A549 (cell line): ENCODE results near the gene SLC9A6. TPM values are rescaled to one million over a fixed set of nuclear protein-coding genes. Genes with fewer than 3 reads are reported as not detected.

ENCODE experiments used
- ATAC-seq, 2 experiments: fragments of 200-7000 bp in 1 of 2; fragments of >200 bp in 1 of 2; cut with Nextera tagmentation in 1 of 2; cut with Tn5 transposase in 1 of 2; 3 replicates each; pipeline versions ENCODE4 v1.8.0 to v1.9.1; 2018 to 2020; ENCODE audit warnings: mild to moderate bottlenecking in 1 of 2, moderate library complexity in 1 of 2
- CTCF ChIA-PET: fragments of 300-600 bp; sonication (Branson Sonifier 250); formaldehyde crosslinking; extraction: SDS; loops from one replicate; lab custom pipeline; 2021; ENCODE audit warnings: antibody characterized with exemption, inconsistent platforms; lab: Yijun Ruan, JAX
- POLR2A ChIA-PET: fragments of 350-600 bp; formaldehyde crosslinking; extraction: SDS; loops from one replicate; lab custom pipeline; 2021; ENCODE audit warnings: antibody characterized with exemption, inconsistent platforms; lab: Yijun Ruan, JAX
- DNase-seq, 2 experiments: peaks; one replicate each; pipeline versions ENCODE4 v3.0.0 to v3.0.0-alpha.2; 2011 to 2016; ENCODE audit warnings: low read depth in 1 of 2, low spot score in 1 of 2
- FAIRE-seq: peaks from 2 replicates; lab custom pipeline; 2011; peaks lifted over from hg19 to GRCh38; lab: Jason Lieb, UNC
- H3K27ac ChIP-seq, 2 experiments: fragments of >200 bp; sonication (Bioruptor Twin); formaldehyde crosslinking; 3 replicates each; pipeline ENCODE4 v1.5.1; 2016 to 2017
- H3K4me1 ChIP-seq: fragments of >200 bp; sonication (Bioruptor Twin); formaldehyde crosslinking; 3 replicates; pipeline ENCODE4 v1.6.1; 2016
- H3K4me2 ChIP-seq: fragments of >200 bp; sonication (Bioruptor Twin); formaldehyde crosslinking; 3 replicates; pipeline ENCODE4 v1.6.1; 2016
- H3K4me3 ChIP-seq: fragments of >200 bp; sonication (Bioruptor Twin); formaldehyde crosslinking; 3 replicates; pipeline ENCODE4 v1.5.1; 2016
- H3K9me3 ChIP-seq: fragments of >200 bp; sonication (Bioruptor Twin); formaldehyde crosslinking; 3 replicates; pipeline ENCODE4 v1.6.1; 2016
- BHLHE40 ChIP-seq: IDR thresholded peaks from 2 replicates; pipeline ENCODE4 v1.6.1; 2012; ENCODE audit warnings: low read depth, low read length, inconsistent platforms
- CBX2 ChIP-seq: fragments of 200-600 bp; sonication (generic); IDR thresholded peaks from 2 replicates; pipeline ENCODE4 v1.6.1; 2016; ENCODE audit warnings: low read depth, mild to moderate bottlenecking, borderline replicate concordance
- CHD2 ChIP-seq: fragments of 150-350 bp; IDR thresholded peaks from 2 replicates; pipeline ENCODE4 v1.6.1; 2014; ENCODE audit warnings: low read length; ENCODE audit not compliant: partially characterized antibody
- CHD4 ChIP-seq: fragments of 200-600 bp; sonication (generic); IDR thresholded peaks from 2 replicates; pipeline ENCODE4 v1.6.1; 2016; ENCODE audit warnings: antibody characterized with exemption, mild to moderate bottlenecking, borderline replicate concordance
- CTCF ChIP-seq: fragments of >200 bp; sonication (Bioruptor Twin); formaldehyde crosslinking; IDR thresholded peaks from 3 replicates; pipeline ENCODE4 v1.5.1; 2016
- FOSB ChIP-seq: fragments of 250-450 bp; sonication (Bioruptor Pico); IDR thresholded peaks from 2 replicates; pipeline ENCODE4 v1.5.0; 2020; ENCODE audit warnings: mild to moderate bottlenecking, moderate library complexity
- FOSL2 ChIP-seq, 2 experiments: fragments of 450-650 bp in 1 of 2; fragments of >200 bp in 1 of 2; sonication (Bioruptor Twin) in 1 of 2; formaldehyde crosslinking; IDR thresholded peaks; 2 replicates each; pipeline versions ENCODE4 v1.5.0 to v1.6.1; 2016 to 2020; ENCODE audit warnings: mild to moderate bottlenecking in 1 of 2, moderate library complexity in 1 of 2
- HEYL ChIP-seq: fragments of 250-450 bp; sonication (Bioruptor Pico); IDR thresholded peaks from 2 replicates; pipeline ENCODE4 v1.8.0; 2021; ENCODE audit warnings: mild to moderate bottlenecking, moderate library complexity
- HMGXB4 ChIP-seq: fragments of 250-450 bp; sonication (Bioruptor Pico); IDR thresholded peaks from 2 replicates; pipeline ENCODE4 v1.5.0; 2021; ENCODE audit warnings: mild to moderate bottlenecking, moderate library complexity, borderline replicate concordance
- HOXA7 ChIP-seq: fragments of 250-450 bp; sonication (Bioruptor Pico); IDR thresholded peaks from 2 replicates; pipeline ENCODE4 v1.5.0; 2020; ENCODE audit warnings: mild to moderate bottlenecking, moderate library complexity
- HOXB5 ChIP-seq: fragments of 250-450 bp; sonication (Bioruptor Pico); IDR thresholded peaks from 2 replicates; pipeline ENCODE4 v1.5.0; 2020; ENCODE audit warnings: mild to moderate bottlenecking, moderate library complexity
- JUN ChIP-seq, 2 experiments: fragments of >200 bp; sonication (Bioruptor Twin); formaldehyde crosslinking; IDR thresholded peaks; 2 replicates in 1 of 2; 3 replicates in 1 of 2; pipeline ENCODE4 v1.6.1; 2016 to 2017
- KDM5A ChIP-seq: fragments of 200-600 bp; sonication (generic); IDR thresholded peaks from 2 replicates; pipeline ENCODE4 v1.6.1; 2016; ENCODE audit warnings: antibody characterized with exemption, mild to moderate bottlenecking
- MAFK ChIP-seq: fragments of 450-650 bp; IDR thresholded peaks from 2 replicates; pipeline ENCODE4 v1.6.1; 2014; ENCODE audit not compliant: partially characterized antibody
- MAZ ChIP-seq: fragments of 150-350 bp; IDR thresholded peaks from 2 replicates; pipeline ENCODE4 v1.6.1; 2014; ENCODE audit warnings: antibody characterized with exemption, low read depth, low read length, borderline replicate concordance
- NPAS2 ChIP-seq: fragments of 250-450 bp; sonication (Bioruptor Pico); IDR thresholded peaks from 2 replicates; pipeline ENCODE4 v1.8.0; 2022; ENCODE audit warnings: mild to moderate bottlenecking, moderate library complexity, borderline replicate concordance
- PHF8 ChIP-seq: fragments of 200-600 bp; sonication (generic); IDR thresholded peaks from 2 replicates; pipeline ENCODE4 v1.6.1; 2016; ENCODE audit warnings: low read depth, mild to moderate bottlenecking, antibody characterized with exemption, moderate library complexity, borderline replicate concordance
- POLR2A ChIP-seq: IDR thresholded peaks from 2 replicates; pipeline ENCODE4 v1.6.1; 2012; ENCODE audit warnings: mild to moderate bottlenecking, low read length
- RAD21 ChIP-seq, 2 experiments: fragments of >200 bp in 1 of 2; sonication (Bioruptor Twin) in 1 of 2; formaldehyde crosslinking in 1 of 2; IDR thresholded peaks in 1 of 2; conservative IDR thresholded peaks in 1 of 2; 2 replicates in 1 of 2; 3 replicates in 1 of 2; pipeline ENCODE4 v1.6.1; 2012 to 2018; ENCODE audit warnings: inconsistent platforms in 1 of 2
- USF2 ChIP-seq: fragments of 450-650 bp; IDR thresholded peaks from 2 replicates; pipeline ENCODE4 v1.6.1; 2014; ENCODE audit warnings: antibody characterized with exemption
- WGBS: methylation state at CpG from one replicate; pipeline ENCODE4 v1.1.6; 2017; ENCODE audit errors: missing lambda C conversion rate; 5-methylcytosine and 5-hydroxymethylcytosine counted together
- polyA plus RNA-seq, 4 experiments: library from polyadenylated mRNA; depleted of rRNA in 3 of 4; stranded (reverse); fragments of >200 nt; fragmentation: RNase III in 1 of 4; extraction: RNeasy Plus Mini Kit Qiagen cat#74134 plus additional on column Dnase treatment in 1 of 4; gene quantifications; 2 replicates in 3 of 4; 3 replicates in 1 of 4; pipeline ENCODE4 v1.2.3, GENCODE V29; 2011 to 2017

SLC9A6 gene
- polyA plus RNA-seq, 2 of the 4 experiments (the other 2 are of a cell fraction): 12.2 to 15.6 TPM

- WGBS: 12% methylated on average over 3 of the region's 3 CpGs
- no peak overlapping the region for H3K27ac ChIP-seq
- H3K4me1 ChIP-seq: no peaks in the 10 kb centered on the region
- POLR2A ChIA-PET: no interaction called here
- ATAC-seq (no peak), DNase-seq (no peak), FAIRE-seq (no peak)
- no peak overlapping the region for H3K4me2 ChIP-seq
- CTCF ChIA-PET: no interaction called here
- H3K9me3 ChIP-seq: no peaks in the 10 kb centered on the region
- no peak overlapping the region for H3K4me3 ChIP-seq
- no peak for TF ChIP-seq CHD2
- TF ChIP-seq CHD4: no peak
- no peak for TF ChIP-seq JUN (IDR thresholded peaks at IDR 0.05)
- TF ChIP-seq BHLHE40: no peak
- TF ChIP-seq MAFK: no peak
- TF ChIP-seq CBX2: no peak
- no peak for TF ChIP-seq CTCF
- no peak for TF ChIP-seq HOXA7 (CRISPR knock-in tag)
- TF ChIP-seq MAZ: no peak
- TF ChIP-seq USF2: no peak
- no peak for TF ChIP-seq NPAS2
- TF ChIP-seq KDM5A: no peak
- no peak for TF ChIP-seq POLR2A
- TF ChIP-seq RAD21 (conservative IDR thresholded peaks at IDR 0.05 in 1 of 2, IDR thresholded peaks at IDR 0.05 in 1 of 2): no peak
- no peak for TF ChIP-seq HEYL (CRISPR knock-in tag)
- TF ChIP-seq FOSB (CRISPR knock-in tag): no peak
- TF ChIP-seq HMGXB4 (CRISPR knock-in tag): no peak
- TF ChIP-seq PHF8: no peak
- TF ChIP-seq FOSL2 (IDR thresholded peaks at IDR 0.05): no peak
- no peak for TF ChIP-seq FOSL2 (CRISPR knock-in tag; IDR thresholded peaks at IDR 0.05)
- no peak for TF ChIP-seq HOXB5 (CRISPR knock-in tag)
- TF ChIP-seq, all 56 proteins: peak for 0
Measured at GRCh38 chrX:136094962-136095361, 109.7 kb downstream of the SLC9A6 start.

Other genes starting within 250 kb of the SLC9A6 start
- gene CT45A3, start 217.2 kb upstream of the SLC9A6 start, polyA plus RNA-seq (2011; rRNA removed): 0.24 and 0.41 TPM in 2 replicates
- gene CT45A3, start 217.2 kb upstream of the SLC9A6 start, polyA plus RNA-seq (2017; fragmentation: RNase III; extraction: RNeasy Plus Mini Kit Qiagen cat#74134 plus additional on column Dnase treatment): not detected in 3 replicates
- gene CT45A5, start 199.9 kb upstream of the SLC9A6 start, polyA plus RNA-seq (2011; rRNA removed): 0.10 TPM in 1 of 2 replicates, not detected in the other
- not detected in 3 replicates for gene CT45A5, start 199.9 kb upstream of the SLC9A6 start, polyA plus RNA-seq (2017; fragmentation: RNase III; extraction: RNeasy Plus Mini Kit Qiagen cat#74134 plus additional on column Dnase treatment)
- not detected in 2 replicates for gene CT45A6, start 182.6 kb upstream of the SLC9A6 start, polyA plus RNA-seq (2011; rRNA removed)
- not detected in 3 replicates for gene CT45A6, start 182.6 kb upstream of the SLC9A6 start, polyA plus RNA-seq (2017; fragmentation: RNase III; extraction: RNeasy Plus Mini Kit Qiagen cat#74134 plus additional on column Dnase treatment)
- gene CT45A2, start 165.4 kb upstream of the SLC9A6 start, polyA plus RNA-seq (2011; rRNA removed): not detected in 2 replicates
- not detected in 3 replicates for gene CT45A2, start 165.4 kb upstream of the SLC9A6 start, polyA plus RNA-seq (2017; fragmentation: RNase III; extraction: RNeasy Plus Mini Kit Qiagen cat#74134 plus additional on column Dnase treatment)
- not detected in 2 replicates for gene CT45A7, start 148.2 kb upstream of the SLC9A6 start, polyA plus RNA-seq (2011; rRNA removed)
- not detected in 3 replicates for gene CT45A7, start 148.2 kb upstream of the SLC9A6 start, polyA plus RNA-seq (2017; fragmentation: RNase III; extraction: RNeasy Plus Mini Kit Qiagen cat#74134 plus additional on column Dnase treatment)
- not detected in 2 replicates for gene CT45A8, start 130.9 kb upstream of the SLC9A6 start, polyA plus RNA-seq (2011; rRNA removed)
- not detected in 3 replicates for gene CT45A8, start 130.9 kb upstream of the SLC9A6 start, polyA plus RNA-seq (2017; fragmentation: RNase III; extraction: RNeasy Plus Mini Kit Qiagen cat#74134 plus additional on column Dnase treatment)
- gene CT45A9, start 113.6 kb upstream of the SLC9A6 start, polyA plus RNA-seq (2011; rRNA removed): not detected in 2 replicates
- gene CT45A9, start 113.6 kb upstream of the SLC9A6 start, polyA plus RNA-seq (2017; fragmentation: RNase III; extraction: RNeasy Plus Mini Kit Qiagen cat#74134 plus additional on column Dnase treatment): not detected in 3 replicates
- 0.16 and 0.22 TPM in 2 replicates for gene CT45A10, start 92.0 kb upstream of the SLC9A6 start, polyA plus RNA-seq (2011; rRNA removed)
- not detected in 3 replicates for gene CT45A10, start 92.0 kb upstream of the SLC9A6 start, polyA plus RNA-seq (2017; fragmentation: RNase III; extraction: RNeasy Plus Mini Kit Qiagen cat#74134 plus additional on column Dnase treatment)
- 0.06 and 0.09 TPM in 2 replicates for gene SAGE1, start 91.7 kb upstream of the SLC9A6 start, polyA plus RNA-seq (2011; rRNA removed)
- 0.03 to 0.05 TPM (median 0.04 TPM) in 3 replicates for gene SAGE1, start 91.7 kb upstream of the SLC9A6 start, polyA plus RNA-seq (2017; fragmentation: RNase III; extraction: RNeasy Plus Mini Kit Qiagen cat#74134 plus additional on column Dnase treatment)
- 26.1 and 35.6 TPM in 2 replicates for gene MMGT1, start 11.4 kb upstream of the SLC9A6 start, polyA plus RNA-seq (2011; rRNA removed)
- 15.0 to 16.2 TPM (median 15.1 TPM) in 3 replicates for gene MMGT1, start 11.4 kb upstream of the SLC9A6 start, polyA plus RNA-seq (2017; fragmentation: RNase III; extraction: RNeasy Plus Mini Kit Qiagen cat#74134 plus additional on column Dnase treatment)
- gene FHL1, start 162.1 kb downstream of the SLC9A6 start, polyA plus RNA-seq (2011; rRNA removed): 32.2 and 38.5 TPM in 2 replicates
- 25.6 to 40.7 TPM (median 31.6 TPM) in 3 replicates for gene FHL1, start 162.1 kb downstream of the SLC9A6 start, polyA plus RNA-seq (2017; fragmentation: RNase III; extraction: RNeasy Plus Mini Kit Qiagen cat#74134 plus additional on column Dnase treatment)